Heart right ventricle (tissue), 16 donors: ENCODE data around the gene CR2. TPM values are rescaled to one million over a fixed set of nuclear protein-coding genes. Genes with fewer than 3 reads are reported as not detected.

Source experiments
- ATAC-seq, 8 donors: fragments of 200-7000 bp; cut with Tn5 transposase; one replicate each; pipeline ENCODE4 v1.9.1; 2020; ENCODE audit warnings: mild to moderate bottlenecking in 8 of 8, moderate library complexity in 8 of 8, moderate number of reproducible peaks in 1 of 8
- DNase-seq, 2 donors: peaks; one replicate each; pipeline ENCODE4 v3.0.0-alpha.2; 2020
- H3K27ac ChIP-seq, 10 donors: fragments of 200-600 bp; sonication (generic) in 2 of 10; one replicate each; pipeline versions ENCODE4 v1.5.0 to v1.8.0; 2020 to 2022; ENCODE audit warnings: mild to moderate bottlenecking in 3 of 10
- H3K27me3 ChIP-seq, 7 donors: fragments of 200-600 bp; one replicate each; pipeline ENCODE4 v1.8.0; 2021 to 2022; ENCODE audit warnings: mild to moderate bottlenecking in 2 of 7
- H3K36me3 ChIP-seq, 9 donors: fragments of 200-600 bp; sonication (generic) in 1 of 9; one replicate each; pipeline versions ENCODE4 v1.5.0 to v1.8.0; 2020 to 2022; ENCODE audit warnings: mild to moderate bottlenecking in 2 of 9
- H3K4me1 ChIP-seq, 9 donors: fragments of 200-600 bp; sonication (generic) in 1 of 9; one replicate each; pipeline versions ENCODE4 v1.5.0 to v1.8.0; 2020 to 2022; ENCODE audit warnings: mild to moderate bottlenecking in 4 of 9
- H3K4me3 ChIP-seq, 10 donors: fragments of 200-600 bp; sonication (generic) in 2 of 10; one replicate each; pipeline versions ENCODE4 v1.5.0 to v1.8.0; 2020 to 2022; ENCODE audit warnings: mild to moderate bottlenecking in 7 of 10, moderate library complexity in 2 of 10
- H3K9me3 ChIP-seq, 11 donors: fragments of 200-600 bp in 10 of 11; sonication (generic) in 2 of 11; one replicate each; pipeline versions ENCODE4 v1.5.0 to v1.8.0; 2013 to 2022; ENCODE audit warnings: mild to moderate bottlenecking in 2 of 11, control low read depth in 1 of 11, moderate library complexity in 1 of 11
- whole genome bisulfite sequencing, 2 donors: extraction: QIAGEN DNeasy Blood & Tissue Kit; methylation state at CpG; one replicate each; pipeline ENCODE4 v1.1.7; 2013; ENCODE audit warnings: inconsistent platforms in 1 of 2; 5-methylcytosine and 5-hydroxymethylcytosine counted together
- intact Hi-C, 10 donors: fragments of 100-400 bp; cut with DNase I; formaldehyde crosslinking; loops; one replicate each; pipeline versions ENCODE4 v1.11.1 to v1.14.2; 2022
- polyA plus RNA-seq, 2 donors: library from polyadenylated mRNA; stranded (reverse); fragments of 200-250 nt; gene quantifications; one replicate each; pipeline ENCODE4 v1.2.3, GENCODE V29; 2013
- total RNA-seq, 10 donors: library from RNA; stranded (reverse); fragmentation: NEBNext Ultra II Directional in 3 of 10; extraction: Animal tissue kit (Norgen Biotek cat#: 25700) in 3 of 10; gene quantifications; one replicate each; pipeline versions ENCODE4 v1.2.1 to v1.2.4, GENCODE V29; 2021 to 2023
- TF ChIP-seq, protein P1 (sequence below), 9 donors: fragments of 200-600 bp; sonication (generic) in 2 of 9; IDR thresholded peaks; one replicate each; pipeline versions ENCODE4 v1.5.0 to v1.8.0; 2021 to 2022; ENCODE audit warnings: antibody characterized with exemption in 9 of 9, mild to moderate bottlenecking in 5 of 9, moderate library complexity in 1 of 9
- donor health status: Arrhythmogenic right ventricular cardiomyopathy.
- donor health status: ischemic (EF 13 %, LVEDD 7.1; RV severe dilation, severe dysfunction).
- donor health status: healthy with polysubstance abuse.
- donor health status: DM: no; HTN: yes; CAD: no.
- donor health status: DM: no; HTN: no; CAD: no.
- donor health status: ischemic (EF 25% LVEDD 6.9; RV normal size, moderate dysfunction).
- donor health status: ischemic (EF 25% LVEDD 5.7; RV mildly dilated, moderate dysfunction).
- donor health status: healthy.
- donor health status: DM: yes; HTN: yes; CAD: no.
- donor health status: Ischemic cardiomyopathy.
- donor health status: ischemic (EF 35%, LVEDD 5.7; RV mildly dilated, moderate dysfunction).
- donor health status: nonischemic (EF 11% LVEDD 7.7; RV severe dilation, severe dysfunction).
- donor health status: DM: yes; HTN: yes; CAD: no.
- donor health status: PGD.
- donor health status: ischemic (EF 29% LVEDD 5.4; RV normal size, mild dysfunction).
- donor health status: nonischemic (EF 23%, LVEDD 6.1; RV moderate dilation, normal function).

Gene CR2
- total and polyA plus RNA-seq, 12 donors: 0.01 to 0.06 TPM; not detected in 10

DNA sequence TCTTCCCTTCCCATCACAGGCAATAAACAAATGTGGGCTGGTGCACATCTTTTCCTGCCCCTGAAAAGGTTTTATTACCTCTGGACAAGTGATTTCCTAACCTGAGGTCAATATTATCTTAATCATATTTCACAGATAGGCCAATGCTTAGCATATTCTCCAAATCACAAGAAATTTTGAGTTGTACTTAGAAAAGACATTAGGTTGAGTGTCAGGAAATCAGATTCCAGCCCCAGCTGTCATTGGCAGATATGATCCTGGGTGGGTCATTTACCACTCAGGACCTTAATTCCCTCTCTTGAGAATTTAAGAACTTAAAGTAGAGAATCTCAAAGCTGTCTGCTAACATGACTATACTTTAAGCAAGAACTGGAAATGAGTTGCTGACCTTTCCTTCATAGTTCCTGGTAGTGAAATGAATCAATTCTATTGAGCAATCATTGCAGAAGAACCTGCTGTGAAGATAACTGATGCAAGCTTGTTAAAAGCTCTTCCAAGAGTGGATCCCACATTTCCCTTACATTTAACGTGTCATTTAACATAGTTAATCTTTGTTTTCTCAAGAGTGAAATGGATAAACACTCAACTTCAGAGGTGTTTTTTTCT is 46.4 kb upstream of the CR2 start:
- H3K9me3 ChIP-seq: no peaks in the 10 kb centered on the region
- peak in 1 of 8 donors; percentile 57 for ATAC-seq
- peaks cover 0 to 30% (median 0%) of the 10 kb centered on the region in 9 donors for H3K4me1 ChIP-seq
- intact Hi-C loops: loop anchor here in 7 of 10 donors (5.0 to 10.0 kb wide), 4 partner anchors 153 to 325 kb away; no protein-coding TSS in a partner anchor
- no peak overlapping the region for H3K4me3 ChIP-seq
- 29 to 43% methylated on average over 1 of the region's 1 CpG for WGBS, 2 donors
- peaks cover 0 to 9% (median 0%) of the 10 kb centered on the region in 7 donors for H3K27me3 ChIP-seq
- TF ChIP-seq, protein P1, sequence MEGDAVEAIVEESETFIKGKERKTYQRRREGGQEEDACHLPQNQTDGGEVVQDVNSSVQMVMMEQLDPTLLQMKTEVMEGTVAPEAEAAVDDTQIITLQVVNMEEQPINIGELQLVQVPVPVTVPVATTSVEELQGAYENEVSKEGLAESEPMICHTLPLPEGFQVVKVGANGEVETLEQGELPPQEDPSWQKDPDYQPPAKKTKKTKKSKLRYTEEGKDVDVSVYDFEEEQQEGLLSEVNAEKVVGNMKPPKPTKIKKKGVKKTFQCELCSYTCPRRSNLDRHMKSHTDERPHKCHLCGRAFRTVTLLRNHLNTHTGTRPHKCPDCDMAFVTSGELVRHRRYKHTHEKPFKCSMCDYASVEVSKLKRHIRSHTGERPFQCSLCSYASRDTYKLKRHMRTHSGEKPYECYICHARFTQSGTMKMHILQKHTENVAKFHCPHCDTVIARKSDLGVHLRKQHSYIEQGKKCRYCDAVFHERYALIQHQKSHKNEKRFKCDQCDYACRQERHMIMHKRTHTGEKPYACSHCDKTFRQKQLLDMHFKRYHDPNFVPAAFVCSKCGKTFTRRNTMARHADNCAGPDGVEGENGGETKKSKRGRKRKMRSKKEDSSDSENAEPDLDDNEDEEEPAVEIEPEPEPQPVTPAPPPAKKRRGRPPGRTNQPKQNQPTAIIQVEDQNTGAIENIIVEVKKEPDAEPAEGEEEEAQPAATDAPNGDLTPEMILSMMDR (IDR thresholded peaks at IDR 0.05): no peak
- H3K27ac ChIP-seq: peak overlapping the region in 1 of 10 donors; percentile 84
- H3K36me3 ChIP-seq: no peaks in the 10 kb centered on the region
- no peak for DNase-seq

DNA sequence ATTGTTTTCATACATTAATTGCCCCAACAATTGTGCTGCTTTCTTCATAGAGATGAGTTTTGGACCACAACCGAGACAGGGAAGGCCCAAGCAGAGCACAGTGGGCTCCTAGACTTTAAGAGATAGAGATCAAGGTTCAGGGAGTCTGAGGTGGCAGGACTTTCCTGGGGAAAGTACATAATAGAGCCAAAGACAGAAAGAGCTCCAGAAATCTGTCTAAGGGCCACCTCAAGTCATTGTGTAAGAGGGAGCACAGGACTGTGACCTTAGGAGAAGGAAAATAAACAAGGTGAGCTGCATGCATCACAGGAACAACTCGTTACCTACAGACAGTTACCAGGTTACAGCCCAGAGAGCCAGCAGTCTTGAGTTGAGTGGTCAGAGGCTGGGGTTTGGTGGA is 41.3 kb upstream of the CR2 start:
- intact Hi-C loops: loop anchor here in 1 of 10 donors (5.0 kb wide), 1 partner anchor 321 kb away; no protein-coding TSS in a partner anchor
- H3K27me3 ChIP-seq: peaks cover 0 to 15% (median 0%) of the 10 kb centered on the region in 7 donors
- TF ChIP-seq, protein P1 (IDR thresholded peaks at IDR 0.05): no peak
- DNase-seq (no peak), ATAC-seq (no peak)
- H3K4me1 ChIP-seq: peaks cover 0 to 55% (median 0%) of the 10 kb centered on the region in 9 donors
- H3K27ac ChIP-seq: peak overlapping the region in 1 of 10 donors; percentile 90
- WGBS, 2 donors: 90 to 95% methylated on average over 2 of the region's 2 CpGs
- no peaks in the 10 kb centered on the region for H3K9me3 ChIP-seq
- no peak overlapping the region for H3K4me3 ChIP-seq
- H3K36me3 ChIP-seq: no peaks in the 10 kb centered on the region

DNA sequence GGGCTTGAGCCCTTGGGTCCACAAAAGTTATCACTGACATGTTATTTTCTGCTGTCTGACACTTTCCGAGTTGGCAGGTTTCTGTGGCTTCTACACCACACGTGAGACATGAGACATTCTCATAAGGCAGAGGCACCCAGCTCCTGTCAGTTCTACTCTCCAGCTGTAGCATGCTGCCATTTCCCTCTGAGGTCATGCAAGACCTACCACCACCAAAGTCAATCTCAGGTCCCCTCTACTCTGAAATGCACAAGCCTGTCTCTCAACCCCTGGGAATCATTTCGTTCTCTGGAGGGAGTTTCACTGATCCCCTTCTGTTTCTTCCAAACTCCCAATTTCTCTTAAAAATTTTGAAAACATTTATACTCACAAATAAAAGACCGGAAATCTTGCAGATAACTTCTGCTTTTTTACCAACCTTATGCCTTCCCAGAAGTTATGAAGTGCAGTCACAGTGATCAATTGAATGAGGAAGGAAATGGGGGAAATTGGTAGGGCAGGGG is 39.5 kb upstream of the CR2 start:
- no peak for DNase-seq
- intact Hi-C loops: loop anchor here in 1 of 10 donors (5.0 kb wide), 1 partner anchor 322 kb away; no protein-coding TSS in a partner anchor
- Histone ChIP-seq H3K27me3 (peaks cover 0 to 16% (median 0%) of the 10 kb centered on the region in 7 donors), H3K4me3 (no peak overlapping the region), H3K27ac (peak overlapping the region in 1 of 10 donors; percentile 90), H3K36me3 (no peaks in the 10 kb centered on the region), H3K9me3 (peaks cover 0 to 6% (median 0%) of the 10 kb centered on the region in 11 donors), H3K4me1 (peaks cover 0 to 60% (median 0%) of the 10 kb centered on the region in 9 donors)
- TF ChIP-seq, protein P1 (IDR thresholded peaks at IDR 0.05): no peak
- no peak for ATAC-seq
- 55 to 58% methylated on average over 4 of the region's 4 CpGs for WGBS, 2 donors

- Histone ChIP-seq H3K36me3 (no peaks in the 10 kb centered on the region), H3K27me3 (peaks cover 0 to 16% (median 0%) of the 10 kb centered on the region in 7 donors), H3K27ac (peak overlapping the region in 1 of 10 donors; percentile 90), H3K9me3 (peaks cover 0 to 24% (median 7%) of the 10 kb centered on the region in 11 donors), H3K4me3 (no peak overlapping the region), H3K4me1 (peaks cover 0 to 58% (median 0%) of the 10 kb centered on the region in 9 donors)
- DNase-seq: no peak
- 70 to 91% methylated on average over 1 of the region's 1 CpG for WGBS, 2 donors
- ATAC-seq: no peak
- intact Hi-C loops: no loop called here
- TF ChIP-seq, protein P1 (IDR thresholded peaks at IDR 0.05): no peak
Observed at GRCh38 chr1:207417076-207417475, 37.1 kb upstream of the CR2 start.
